ENCODE measurements around the gene CDH23. TPM values are rescaled to one million over a fixed set of nuclear protein-coding genes. Genes with fewer than 3 reads are reported as not detected.

CDH23 gene
- total and polyA plus RNA-seq, 2 experiments from 2014 or later: 0.08 TPM; not detected in 1

- Histone ChIP-seq H3K79me2 (ENCODE audit: insufficient read depth) (no peaks in the 10 kb centered on the region), H3K4me3 (no peak overlapping the region), H3K9me3 (ENCODE audit: low read depth) (no peaks in the 10 kb centered on the region), H3K27ac (no peak overlapping the region), H3K4me1 (ENCODE audit: insufficient read depth) (peaks cover 11% of the 10 kb centered on the region), H3K9me2 (ENCODE audit: insufficient read depth) (no peaks in the 10 kb centered on the region), H3K27me3 (replicated peaks; ENCODE audit: insufficient read depth) (no peaks in the 10 kb centered on the region), H3K4me2 (ENCODE audit: unreplicated experiment) (no peak overlapping the region), H4K20me1 (ENCODE audit: insufficient read depth) (no peaks in the 10 kb centered on the region), H2AFZ (no peak overlapping the region), H3K9ac (no peak overlapping the region), H3F3A (ENCODE audit: insufficient read depth) (0 out of 2 replicates have a peak, but pooled peaks cover 5% of the 10 kb centered on the region), H3K36me3 (ENCODE audit: low read depth) (no peaks in the 10 kb centered on the region)
- TF ChIP-seq EZH2 (IDR thresholded peaks at IDR 0.05; ENCODE audit: insufficient read depth, poor library complexity, severe bottlenecking) (no peak), EZH2phosphoT487 (IDR thresholded peaks at IDR 0.05; ENCODE audit: insufficient read depth, low read depth) (no peak)
- WGBS, 2 experiments (ENCODE audit: low coverage in 1 of 2, low lambda C conversion rate in 2 of 2, missing lambda C conversion rate in 2 of 2): 66% methylated on average over 9 of the region's 9 CpGs
- in situ Hi-C loops (cut with MboI): no loop called here
- no peak for DNase-seq
These were observed 343.4 kb downstream of the CDH23 start for GRCh38 chr10:71740069-71740653.

- H3K4me2 ChIP-seq (ENCODE audit: unreplicated experiment): no peak overlapping the region
- H3K9me2 ChIP-seq (ENCODE audit: insufficient read depth): no peaks in the 10 kb centered on the region
- WGBS, 2 experiments (ENCODE audit: low coverage in 1 of 2, low lambda C conversion rate in 2 of 2, missing lambda C conversion rate in 2 of 2): 31 to 50% methylated on average over 4 of the region's 4 CpGs
- no peaks in the 10 kb centered on the region for H3K27me3 ChIP-seq (replicated peaks; ENCODE audit: insufficient read depth)
- no peaks in the 10 kb centered on the region for H3K36me3 ChIP-seq (ENCODE audit: low read depth)
- peaks cover 11% of the 10 kb centered on the region for H3K4me1 ChIP-seq (ENCODE audit: insufficient read depth)
- DNase-seq: no peak
- H3K9ac ChIP-seq: no peak overlapping the region
- no peaks in the 10 kb centered on the region for H3K79me2 ChIP-seq (ENCODE audit: insufficient read depth)
- no peak overlapping the region for H2AFZ ChIP-seq
- H4K20me1 ChIP-seq (ENCODE audit: insufficient read depth): no peaks in the 10 kb centered on the region
- no peaks in the 10 kb centered on the region for H3K9me3 ChIP-seq (ENCODE audit: low read depth)
- no peak overlapping the region for H3K4me3 ChIP-seq
- no peak overlapping the region for H3K27ac ChIP-seq
- 0 out of 2 replicates have a peak, but pooled peaks cover 5% of the 10 kb centered on the region for H3F3A ChIP-seq (ENCODE audit: insufficient read depth)
- in situ Hi-C loops (cut with MboI): no loop called here
- no peak for TF ChIP-seq EZH2phosphoT487 (IDR thresholded peaks at IDR 0.05; ENCODE audit: insufficient read depth, low read depth)
- TF ChIP-seq EZH2 (IDR thresholded peaks at IDR 0.05; ENCODE audit: insufficient read depth, poor library complexity, severe bottlenecking): no peak
These were observed 344.3 kb downstream of the CDH23 start for GRCh38 chr10:71741029-71741428.

- Histone ChIP-seq H3K79me2 (ENCODE audit: insufficient read depth) (no peaks in the 10 kb centered on the region), H3K36me3 (ENCODE audit: low read depth) (no peaks in the 10 kb centered on the region), H3K4me1 (ENCODE audit: insufficient read depth) (peaks cover 11% of the 10 kb centered on the region), H3K9ac (no peak overlapping the region), H2AFZ (no peak overlapping the region), H3K27ac (no peak overlapping the region), H3F3A (ENCODE audit: insufficient read depth) (0 out of 2 replicates have a peak, but pooled peaks cover 5% of the 10 kb centered on the region), H4K20me1 (ENCODE audit: insufficient read depth) (no peaks in the 10 kb centered on the region), H3K9me3 (ENCODE audit: low read depth) (no peaks in the 10 kb centered on the region), H3K27me3 (replicated peaks; ENCODE audit: insufficient read depth) (no peaks in the 10 kb centered on the region), H3K9me2 (ENCODE audit: insufficient read depth) (no peaks in the 10 kb centered on the region), H3K4me3 (no peak overlapping the region), H3K4me2 (ENCODE audit: unreplicated experiment) (no peak overlapping the region)
- in situ Hi-C loops (cut with MboI): no loop called here
- no peak for DNase-seq
- WGBS, 2 experiments (ENCODE audit: low coverage in 1 of 2, low lambda C conversion rate in 2 of 2, missing lambda C conversion rate in 2 of 2): 88 to 90% methylated on average over 20 of the region's 20 CpGs
- TF ChIP-seq EZH2phosphoT487 (IDR thresholded peaks at IDR 0.05; ENCODE audit: insufficient read depth, low read depth): no peak
- no peak for TF ChIP-seq EZH2 (IDR thresholded peaks at IDR 0.05; ENCODE audit: insufficient read depth, poor library complexity, severe bottlenecking)
These were observed 345.0 kb downstream of the CDH23 start for GRCh38 chr10:71741671-71742070.

- H3K36me3 ChIP-seq (ENCODE audit: low read depth): no peaks in the 10 kb centered on the region
- 87 to 91% methylated on average over 10 of the region's 10 CpGs for WGBS, 2 experiments (ENCODE audit: low coverage in 1 of 2, low lambda C conversion rate in 2 of 2, missing lambda C conversion rate in 2 of 2)
- H3K4me3 ChIP-seq: no peak overlapping the region
- H3K4me1 ChIP-seq (ENCODE audit: insufficient read depth): peaks cover 9% of the 10 kb centered on the region
- no peaks in the 10 kb centered on the region for H4K20me1 ChIP-seq (ENCODE audit: insufficient read depth)
- no peak for DNase-seq
- no peak overlapping the region for H2AFZ ChIP-seq
- H3K79me2 ChIP-seq (ENCODE audit: insufficient read depth): no peaks in the 10 kb centered on the region
- H3K9me3 ChIP-seq (ENCODE audit: low read depth): no peaks in the 10 kb centered on the region
- TF ChIP-seq EZH2phosphoT487 (IDR thresholded peaks at IDR 0.05; ENCODE audit: insufficient read depth, low read depth) (no peak), EZH2 (IDR thresholded peaks at IDR 0.05; ENCODE audit: insufficient read depth, poor library complexity, severe bottlenecking) (no peak)
- in situ Hi-C loops (cut with MboI): no loop called here
- no peaks in the 10 kb centered on the region for H3K9me2 ChIP-seq (ENCODE audit: insufficient read depth)
- no peak overlapping the region for H3K4me2 ChIP-seq (ENCODE audit: unreplicated experiment)
- no peak overlapping the region for H3K27ac ChIP-seq
- H3F3A ChIP-seq (ENCODE audit: insufficient read depth): 0 out of 2 replicates have a peak, but pooled peaks cover 5% of the 10 kb centered on the region
- no peaks in the 10 kb centered on the region for H3K27me3 ChIP-seq (replicated peaks; ENCODE audit: insufficient read depth)
- H3K9ac ChIP-seq: no peak overlapping the region
These were observed 345.8 kb downstream of the CDH23 start for GRCh38 chr10:71742301-71743088.

Data from GM23248 (cell line).